ENCODE results near the gene BTG2.
"Not testable (repeated sequence)": the region's sequence is repeated elsewhere in the genome, so short reads cannot be mapped to it uniquely, and the experiment has no call there.

The BTG2 gene

GRCh38 chr1:203295796-203296195 is 9.5 kb upstream of the BTG2 start:
- DNase-seq (ENCODE audit: low read depth), result no peak

GRCh38 chr1:203296460-203297073 is 8.8 kb upstream of the BTG2 start:
- peak; percentile 66 for DNase-seq (ENCODE audit: low read depth)

- no peak for DNase-seq (ENCODE audit: low read depth)
Observed at GRCh38 chr1:203299169-203299568, 6.2 kb upstream of the BTG2 start.

- not testable (repeated sequence) for DNase-seq (ENCODE audit: low read depth)
Observed at GRCh38 chr1:203299719-203300429, 5.4 kb upstream of the BTG2 start.

- no peak for DNase-seq (ENCODE audit: low read depth)
Observed at GRCh38 chr1:203300441-203301330, 4.6 kb upstream of the BTG2 start.

- DNase-seq (ENCODE audit: low read depth), result no peak
Observed at GRCh38 chr1:203301331-203301668, 4.0 kb upstream of the BTG2 start.

- DNase-seq (ENCODE audit: low read depth), result no peak
Observed at GRCh38 chr1:203302456-203302855, 2.9 kb upstream of the BTG2 start.

GRCh38 chr1:203302894-203303293 is 2.4 kb upstream of the BTG2 start:
- DNase-seq (ENCODE audit: low read depth), result no peak

GRCh38 chr1:203304391-203304918 is 864 bp upstream of the BTG2 start:
- no peak for DNase-seq (ENCODE audit: low read depth)

- DNase-seq (ENCODE audit: low read depth), result no peak
Observed at GRCh38 chr1:203305809-203306088, 430 bp downstream of the BTG2 start.

- peak; percentile 85 for DNase-seq (ENCODE audit: low read depth)
Observed at GRCh38 chr1:203306089-203306964, 1.0 kb downstream of the BTG2 start.

- no peak for DNase-seq (ENCODE audit: low read depth)
Observed at GRCh38 chr1:203306965-203307541, 1.7 kb downstream of the BTG2 start.

- DNase-seq (ENCODE audit: low read depth), result no peak
Observed at GRCh38 chr1:203307641-203308126, 2.4 kb downstream of the BTG2 start.

GRCh38 chr1:203308328-203308922 is 3.1 kb downstream of the BTG2 start:
- no peak for DNase-seq (ENCODE audit: low read depth)

GRCh38 chr1:203308923-203309331 is 3.6 kb downstream of the BTG2 start:
- DNase-seq (ENCODE audit: low read depth), result no peak

- DNase-seq (ENCODE audit: low read depth), result no peak
Observed at GRCh38 chr1:203311368-203312301, 6.3 kb downstream of the BTG2 start.

- not testable (repeated sequence) for DNase-seq (ENCODE audit: low read depth)
Observed at GRCh38 chr1:203314025-203314759, 8.9 kb downstream of the BTG2 start.

GRCh38 chr1:203316626-203317093 is 11.3 kb downstream of the BTG2 start:
- DNase-seq (ENCODE audit: low read depth), result peak; percentile 55

Measured in EH (cell line).